GM12878 (cell line): ENCODE data around the gene PPP6R1. TPM values are rescaled to one million over a fixed set of nuclear protein-coding genes. Genes with fewer than 3 reads are reported as not detected.

Experiments
- ASH2L ChIP-seq: fragments of 300-600, 200-600 bp; sonication (generic); IDR thresholded peaks from 2 replicates; pipeline ENCODE4 v1.6.1; 2017; ENCODE audit warnings: low read depth, mild to moderate bottlenecking, borderline replicate concordance
- BMI1 ChIP-seq: fragments of 450-650 bp; IDR thresholded peaks from 2 replicates; pipeline ENCODE4 v1.6.1; 2016; ENCODE audit warnings: mild to moderate bottlenecking, moderate library complexity, borderline replicate concordance
- CBFB ChIP-seq: IDR thresholded peaks from 2 replicates; pipeline ENCODE4 v1.6.1; 2016; ENCODE audit warnings: antibody characterized with exemption, low read depth
- GABPA ChIP-seq: IDR thresholded peaks from 2 replicates; pipeline ENCODE4 v1.6.1; 2014; ENCODE audit warnings: antibody characterized with exemption, low read depth, mild to moderate bottlenecking, inconsistent platforms
- HCFC1 ChIP-seq: fragments of 150-350 bp; IDR thresholded peaks from 2 replicates; pipeline ENCODE4 v1.6.1; 2014; ENCODE audit warnings: low read length
- HDGF ChIP-seq: fragments of 450-650 bp; IDR thresholded peaks from 2 replicates; pipeline ENCODE4 v1.6.1; 2016; ENCODE audit warnings: antibody characterized with exemption
- KLF5 ChIP-seq: fragments of 450-650 bp; IDR thresholded peaks from 2 replicates; pipeline ENCODE4 v1.6.1; 2014; ENCODE audit warnings: mild to moderate bottlenecking; ENCODE audit not compliant: partially characterized antibody
- MEF2A ChIP-seq: IDR thresholded peaks from 2 replicates; pipeline ENCODE4 v1.6.1; 2011; ENCODE audit warnings: low read depth, mild to moderate bottlenecking, low read length, moderate library complexity; ENCODE audit not compliant: insufficient read depth
- MTA2 ChIP-seq: fragments of 450-650 bp; IDR thresholded peaks from 2 replicates; pipeline ENCODE4 v1.6.1; 2016; ENCODE audit warnings: low read depth, mild to moderate bottlenecking, moderate library complexity
- NBN ChIP-seq: fragments of 450-650 bp; IDR thresholded peaks from 2 replicates; pipeline ENCODE4 v1.6.1; 2016
- NRF1 ChIP-seq: conservative IDR thresholded peaks from 2 replicates; pipeline ENCODE4 v1.6.1; 2011; ENCODE audit warnings: mild to moderate bottlenecking, low read depth, low read length, improper control_type of control experiment
- POU2F2 ChIP-seq: IDR thresholded peaks from 3 replicates; pipeline ENCODE4 v1.6.1; 2011; ENCODE audit warnings: low read depth, mild to moderate bottlenecking, low read length, borderline replicate concordance
- RFX5 ChIP-seq: IDR thresholded peaks from 2 replicates; pipeline ENCODE4 v1.6.1; 2011; ENCODE audit warnings: low read depth, low read length, improper control_type of control experiment
- SMAD1 ChIP-seq: fragments of 450-650 bp; IDR thresholded peaks from 2 replicates; pipeline ENCODE4 v1.6.1; 2018; ENCODE audit warnings: mild to moderate bottlenecking, low read depth; ENCODE audit not compliant: partially characterized antibody
- SMC3 ChIP-seq: IDR thresholded peaks from 2 replicates; pipeline ENCODE4 v1.6.1; 2011; ENCODE audit warnings: low read length, improper control_type of control experiment, borderline replicate concordance
- TAF1 ChIP-seq: IDR thresholded peaks from 2 replicates; pipeline ENCODE4 v1.6.1; 2011; ENCODE audit warnings: mild to moderate bottlenecking, low read depth, low read length, borderline replicate concordance
- TCF12 ChIP-seq: IDR thresholded peaks from 2 replicates; pipeline ENCODE4 v1.6.1; 2011; ENCODE audit warnings: low read depth, mild to moderate bottlenecking, low read length
- ZNF622 ChIP-seq: fragments of 450-650 bp; IDR thresholded peaks from 2 replicates; pipeline ENCODE4 v1.6.1; 2017; ENCODE audit warnings: mild to moderate bottlenecking, inconsistent platforms
- polyA plus RNA-seq, 11 experiments: library from polyadenylated mRNA; depleted of rRNA in 4 of 11; unstranded in 6 of 11; stranded (reverse) in 5 of 11; fragments of >200 nt; fragmentation: Nextera tagmentation in 4 of 11; fragmentation: Illumina TruSeq in 1 of 11; extraction: Ambion mirVana in 4 of 11; extraction: Trizol in 1 of 11; gene quantifications; 1 replicate in 1 of 11; 2 replicates in 10 of 11; pipeline versions ENCODE4 v1.2.1 to v1.2.3, GENCODE V29; 2011 to 2016; ENCODE audit warnings: inconsistent platforms in 2 of 11, missing spikeins in 2 of 11, low read depth in 1 of 11
- total RNA-seq, 4 experiments: library from RNA; depleted of rRNA in 3 of 4; stranded (reverse); fragments of >200 nt in 3 of 4; fragmentation: Illumina TruSeq in 1 of 4; extraction: Trizol in 1 of 4; gene quantifications; 2 replicates each; pipeline versions ENCODE4 v1.2.1 to v1.2.3, GENCODE V29; 2013 to 2021
- TF ChIP-seq, protein P1 (sequence below): fragments of 450-650 bp; IDR thresholded peaks from 2 replicates; pipeline ENCODE4 v1.6.1; 2016; ENCODE audit warnings: mild to moderate bottlenecking
- TF ChIP-seq, protein P2 (sequence below): fragments of 450-650 bp; formaldehyde crosslinking; IDR thresholded peaks from 2 replicates; pipeline ENCODE4 v1.4.0; 2020; ENCODE audit warnings: mild to moderate bottlenecking, moderate library complexity
- TF ChIP-seq, protein P3 (sequence below): fragments of 450-650 bp; conservative IDR thresholded peaks from 2 replicates; pipeline ENCODE4 v1.6.1; 2017; ENCODE audit warnings: mild to moderate bottlenecking, moderate library complexity
- TF ChIP-seq, protein P4 (sequence below): fragments of 450-650 bp; IDR thresholded peaks from 2 replicates; pipeline ENCODE4 v1.6.1; 2016; ENCODE audit warnings: mild to moderate bottlenecking

The PPP6R1 gene
- total and polyA plus RNA-seq, 10 of the 15 experiments (the other 5 are each of a cell fraction or from before 2014, with no cell fraction given): 0.80 to 173 (median 63.7) TPM

DNA sequence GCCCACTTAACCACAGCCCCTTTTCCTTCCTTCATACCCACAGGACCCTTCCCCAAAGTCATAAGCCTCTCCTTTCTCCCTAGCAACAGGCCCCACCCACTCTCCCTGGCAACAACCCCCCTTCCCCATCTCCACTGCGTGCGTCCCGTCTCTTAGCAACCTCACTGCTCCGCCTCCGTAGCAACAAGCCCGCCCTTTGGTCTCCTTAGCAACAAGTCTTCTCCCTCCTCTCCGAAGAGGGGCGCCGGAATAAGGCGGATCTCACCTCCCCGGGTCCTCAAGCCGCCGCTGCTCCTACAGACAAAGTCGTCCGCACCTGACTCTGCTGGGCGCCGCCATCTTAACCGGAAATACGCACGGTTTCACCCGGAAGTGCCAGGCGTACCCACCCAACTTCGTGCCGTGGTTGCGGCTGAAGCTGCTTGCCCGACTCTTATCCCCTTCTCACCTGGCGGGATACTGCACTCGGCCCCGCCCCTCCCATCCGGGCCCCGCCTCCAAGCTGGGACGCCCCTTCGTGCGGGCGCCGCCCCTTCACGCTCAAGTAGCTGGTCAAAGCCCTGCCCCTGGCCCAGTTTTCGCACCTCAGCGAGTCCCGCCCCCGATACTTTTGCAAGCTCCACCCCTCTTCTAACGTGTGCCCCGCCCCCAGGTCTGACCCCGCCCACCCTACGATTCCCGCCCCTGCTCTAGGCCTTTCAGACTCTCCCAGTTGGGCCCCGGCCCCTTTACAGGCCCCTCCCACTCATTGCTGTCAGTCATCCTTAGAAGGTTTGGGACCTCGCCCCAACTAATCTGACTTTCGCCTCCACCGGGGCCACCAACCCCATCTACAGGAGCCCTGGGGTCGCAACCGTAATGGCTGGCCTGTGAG is 21.2 kb upstream of the PPP6R1 start, which contains the start of gene HSPBP1 (continued):
- 0 out of 2 replicates have a peak, but pooled peaks have one; percentile 46 for TF ChIP-seq MTA2
- no peak for TF ChIP-seq ZNF622
- TF ChIP-seq HDGF: peak; percentile 82
- peak; percentile 91; the same call in 1 of the 2 replicates for TF ChIP-seq NBN
- TF ChIP-seq NRF1: no peak
- TF ChIP-seq KLF5: peak; percentile 43
- TF ChIP-seq, protein P1, sequence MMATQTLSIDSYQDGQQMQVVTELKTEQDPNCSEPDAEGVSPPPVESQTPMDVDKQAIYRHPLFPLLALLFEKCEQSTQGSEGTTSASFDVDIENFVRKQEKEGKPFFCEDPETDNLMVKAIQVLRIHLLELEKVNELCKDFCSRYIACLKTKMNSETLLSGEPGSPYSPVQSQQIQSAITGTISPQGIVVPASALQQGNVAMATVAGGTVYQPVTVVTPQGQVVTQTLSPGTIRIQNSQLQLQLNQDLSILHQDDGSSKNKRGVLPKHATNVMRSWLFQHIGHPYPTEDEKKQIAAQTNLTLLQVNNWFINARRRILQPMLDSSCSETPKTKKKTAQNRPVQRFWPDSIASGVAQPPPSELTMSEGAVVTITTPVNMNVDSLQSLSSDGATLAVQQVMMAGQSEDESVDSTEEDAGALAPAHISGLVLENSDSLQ: peak; percentile 95
- peak; percentile 67; the same call in 1 of the 2 replicates for TF ChIP-seq ASH2L
- 0 out of 2 replicates have a peak, but pooled peaks have one; percentile 22 for TF ChIP-seq RFX5
- peak; percentile 71; the same call in 1 of the 2 replicates for TF ChIP-seq TCF12
- TF ChIP-seq POU2F2: peak; percentile 65; the same call in 1 of the 3 replicates
- TF ChIP-seq CBFB: 0 out of 2 replicates have a peak, but pooled peaks have one; percentile 40
- TF ChIP-seq TAF1: peak; percentile 87
- TF ChIP-seq SMC3: no peak; the same call in 1 of the 2 replicates
- TF ChIP-seq, protein P2, sequence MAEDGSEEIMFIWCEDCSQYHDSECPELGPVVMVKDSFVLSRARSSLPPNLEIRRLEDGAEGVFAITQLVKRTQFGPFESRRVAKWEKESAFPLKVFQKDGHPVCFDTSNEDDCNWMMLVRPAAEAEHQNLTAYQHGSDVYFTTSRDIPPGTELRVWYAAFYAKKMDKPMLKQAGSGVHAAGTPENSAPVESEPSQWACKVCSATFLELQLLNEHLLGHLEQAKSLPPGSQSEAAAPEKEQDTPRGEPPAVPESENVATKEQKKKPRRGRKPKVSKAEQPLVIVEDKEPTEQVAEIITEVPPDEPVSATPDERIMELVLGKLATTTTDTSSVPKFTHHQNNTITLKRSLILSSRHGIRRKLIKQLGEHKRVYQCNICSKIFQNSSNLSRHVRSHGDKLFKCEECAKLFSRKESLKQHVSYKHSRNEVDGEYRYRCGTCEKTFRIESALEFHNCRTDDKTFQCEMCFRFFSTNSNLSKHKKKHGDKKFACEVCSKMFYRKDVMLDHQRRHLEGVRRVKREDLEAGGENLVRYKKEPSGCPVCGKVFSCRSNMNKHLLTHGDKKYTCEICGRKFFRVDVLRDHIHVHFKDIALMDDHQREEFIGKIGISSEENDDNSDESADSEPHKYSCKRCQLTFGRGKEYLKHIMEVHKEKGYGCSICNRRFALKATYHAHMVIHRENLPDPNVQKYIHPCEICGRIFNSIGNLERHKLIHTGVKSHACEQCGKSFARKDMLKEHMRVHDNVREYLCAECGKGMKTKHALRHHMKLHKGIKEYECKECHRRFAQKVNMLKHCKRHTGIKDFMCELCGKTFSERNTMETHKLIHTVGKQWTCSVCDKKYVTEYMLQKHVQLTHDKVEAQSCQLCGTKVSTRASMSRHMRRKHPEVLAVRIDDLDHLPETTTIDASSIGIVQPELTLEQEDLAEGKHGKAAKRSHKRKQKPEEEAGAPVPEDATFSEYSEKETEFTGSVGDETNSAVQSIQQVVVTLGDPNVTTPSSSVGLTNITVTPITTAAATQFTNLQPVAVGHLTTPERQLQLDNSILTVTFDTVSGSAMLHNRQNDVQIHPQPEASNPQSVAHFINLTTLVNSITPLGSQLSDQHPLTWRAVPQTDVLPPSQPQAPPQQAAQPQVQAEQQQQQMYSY (CRISPR knock-in tag): no peak
- TF ChIP-seq, protein P3, sequence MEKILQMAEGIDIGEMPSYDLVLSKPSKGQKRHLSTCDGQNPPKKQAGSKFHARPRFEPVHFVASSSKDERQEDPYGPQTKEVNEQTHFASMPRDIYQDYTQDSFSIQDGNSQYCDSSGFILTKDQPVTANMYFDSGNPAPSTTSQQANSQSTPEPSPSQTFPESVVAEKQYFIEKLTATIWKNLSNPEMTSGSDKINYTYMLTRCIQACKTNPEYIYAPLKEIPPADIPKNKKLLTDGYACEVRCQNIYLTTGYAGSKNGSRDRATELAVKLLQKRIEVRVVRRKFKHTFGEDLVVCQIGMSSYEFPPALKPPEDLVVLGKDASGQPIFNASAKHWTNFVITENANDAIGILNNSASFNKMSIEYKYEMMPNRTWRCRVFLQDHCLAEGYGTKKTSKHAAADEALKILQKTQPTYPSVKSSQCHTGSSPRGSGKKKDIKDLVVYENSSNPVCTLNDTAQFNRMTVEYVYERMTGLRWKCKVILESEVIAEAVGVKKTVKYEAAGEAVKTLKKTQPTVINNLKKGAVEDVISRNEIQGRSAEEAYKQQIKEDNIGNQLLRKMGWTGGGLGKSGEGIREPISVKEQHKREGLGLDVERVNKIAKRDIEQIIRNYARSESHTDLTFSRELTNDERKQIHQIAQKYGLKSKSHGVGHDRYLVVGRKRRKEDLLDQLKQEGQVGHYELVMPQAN: peak; percentile 97
- TF ChIP-seq, protein P4, sequence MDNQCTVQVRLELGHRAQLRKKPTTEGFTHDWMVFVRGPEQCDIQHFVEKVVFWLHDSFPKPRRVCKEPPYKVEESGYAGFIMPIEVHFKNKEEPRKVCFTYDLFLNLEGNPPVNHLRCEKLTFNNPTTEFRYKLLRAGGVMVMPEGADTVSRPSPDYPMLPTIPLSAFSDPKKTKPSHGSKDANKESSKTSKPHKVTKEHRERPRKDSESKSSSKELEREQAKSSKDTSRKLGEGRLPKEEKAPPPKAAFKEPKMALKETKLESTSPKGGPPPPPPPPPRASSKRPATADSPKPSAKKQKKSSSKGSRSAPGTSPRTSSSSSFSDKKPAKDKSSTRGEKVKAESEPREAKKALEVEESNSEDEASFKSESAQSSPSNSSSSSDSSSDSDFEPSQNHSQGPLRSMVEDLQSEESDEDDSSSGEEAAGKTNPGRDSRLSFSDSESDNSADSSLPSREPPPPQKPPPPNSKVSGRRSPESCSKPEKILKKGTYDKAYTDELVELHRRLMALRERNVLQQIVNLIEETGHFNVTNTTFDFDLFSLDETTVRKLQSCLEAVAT: peak; percentile 61
- TF ChIP-seq SMAD1: peak; percentile 51
- peak; percentile 82 for TF ChIP-seq HCFC1
- TF ChIP-seq MEF2A: no peak
- TF ChIP-seq GABPA: peak; percentile 96
- TF ChIP-seq BMI1: peak; percentile 96
